OCI-M2 (cell line): ENCODE data around the gene CTBP2.

Source experiments
- DNase-seq: peaks from one replicate; lab custom pipeline; 2025; ENCODE audit not compliant: unreplicated experiment; lab: John Stamatoyannopoulos, UW

CTBP2 gene

DNA sequence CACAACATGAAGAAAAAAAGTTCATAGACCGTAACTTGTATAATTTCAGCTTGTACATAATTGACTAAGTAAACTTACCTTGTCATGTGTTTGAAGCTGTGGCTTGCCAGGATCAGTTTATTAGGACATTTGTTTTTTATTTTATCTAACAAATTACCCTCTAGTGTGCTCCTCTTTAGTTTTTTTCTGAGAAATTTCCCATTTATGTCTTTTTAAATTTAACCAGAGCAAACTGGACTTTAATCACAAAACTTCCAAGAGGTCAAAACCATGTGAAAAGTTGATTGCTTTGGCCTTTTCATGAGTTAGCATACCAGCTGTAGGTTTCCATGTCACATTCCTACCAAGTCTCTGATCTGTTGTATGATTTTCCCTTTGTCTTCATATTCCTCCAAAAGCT lies 176.0 kb downstream of the CTBP2 start:
- DNase-seq = no peak

DNA sequence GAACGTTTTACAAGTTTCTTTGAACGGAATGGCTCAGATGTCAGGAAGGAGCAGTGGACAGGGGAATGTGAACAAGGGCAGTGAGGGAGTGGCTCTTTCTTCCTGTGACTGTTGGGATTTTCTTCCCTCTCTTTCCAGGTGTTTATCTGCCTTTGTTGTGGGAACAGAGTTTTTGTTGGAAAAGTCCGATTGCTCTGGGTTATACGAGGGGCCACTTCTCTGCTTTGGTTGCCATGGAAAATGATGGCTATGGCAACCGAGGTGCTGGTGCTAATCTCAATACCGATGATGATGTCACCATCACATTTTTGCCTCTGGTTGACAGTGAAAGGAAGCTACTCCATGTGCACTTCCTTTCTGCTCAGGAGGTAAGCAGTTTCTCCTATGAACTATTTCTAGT lies 177.0 kb downstream of the CTBP2 start:
- no peak for DNase-seq

DNA sequence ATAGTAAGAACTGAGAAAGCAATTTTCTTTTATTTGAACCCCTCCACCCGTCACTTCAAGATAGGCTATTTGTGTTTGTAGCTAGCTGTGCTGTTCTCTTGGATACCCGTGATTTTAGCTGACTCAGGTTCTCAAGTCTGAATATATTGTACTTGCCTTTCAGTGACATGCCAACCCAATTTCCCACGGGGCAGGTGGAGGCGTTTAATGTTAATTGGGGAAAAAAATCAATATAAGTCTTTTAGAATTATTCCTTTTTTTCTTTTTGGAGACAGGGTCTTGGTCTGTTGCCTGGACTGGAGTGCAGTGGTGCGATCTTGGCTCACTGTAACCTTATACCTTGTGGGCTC lies 182.0 kb downstream of the CTBP2 start:
- no peak for DNase-seq

DNA sequence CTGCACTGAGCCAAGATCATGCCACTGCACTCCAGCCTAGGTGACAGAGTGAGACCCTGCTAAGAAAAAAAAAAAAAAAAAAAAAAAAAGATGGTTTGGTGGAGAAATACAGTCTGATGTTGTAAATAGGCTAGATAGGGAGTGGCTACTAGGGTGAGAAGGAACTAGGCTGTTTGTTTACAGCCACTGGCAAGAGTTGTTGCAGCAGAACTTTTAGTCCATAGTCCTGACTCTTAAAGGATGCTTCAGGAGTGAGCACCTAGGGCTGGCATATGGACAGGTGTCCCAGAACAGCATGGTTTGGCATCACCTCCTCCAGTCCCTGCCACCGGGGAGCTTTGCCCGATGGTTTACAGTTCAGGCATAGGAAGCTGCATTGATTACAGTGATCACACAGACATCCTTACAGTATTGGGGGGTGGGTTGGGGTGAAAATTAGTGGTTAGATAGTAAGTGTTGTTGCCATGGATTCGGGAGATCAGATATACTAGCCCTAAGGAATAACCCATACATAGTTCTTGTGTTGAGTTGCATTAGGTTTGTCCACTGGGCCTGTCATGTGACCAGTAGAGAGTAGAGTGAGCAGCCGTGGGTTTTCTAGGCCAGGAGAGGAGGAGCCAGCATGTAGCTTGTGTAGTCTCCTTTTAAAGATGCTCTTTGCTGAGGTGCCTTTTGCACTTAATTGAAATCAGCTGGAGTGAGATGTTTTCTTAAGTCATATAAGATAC lies 182.6 kb downstream of the CTBP2 start:
- DNase-seq = no peak

DNA sequence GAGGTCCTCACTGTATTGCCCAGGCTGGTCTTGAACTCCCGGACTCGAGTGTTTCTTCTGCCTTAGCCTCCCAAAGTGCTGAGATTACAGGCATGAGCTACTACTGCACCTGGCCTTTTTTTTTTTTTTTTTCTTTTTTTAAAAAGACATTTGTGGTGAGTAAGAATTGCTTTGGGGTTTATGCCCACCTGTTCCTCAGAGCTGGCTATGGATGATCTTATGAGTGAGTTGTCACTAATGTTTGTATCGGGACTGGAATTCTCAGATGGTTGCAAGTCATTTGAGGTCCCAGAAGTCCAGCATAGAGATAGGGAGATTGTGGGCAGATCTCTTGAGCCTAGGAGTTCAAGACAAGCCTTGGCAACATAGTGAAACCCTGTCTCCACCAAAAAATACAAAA lies 183.2 kb downstream of the CTBP2 start:
- DNase-seq = no peak

DNA sequence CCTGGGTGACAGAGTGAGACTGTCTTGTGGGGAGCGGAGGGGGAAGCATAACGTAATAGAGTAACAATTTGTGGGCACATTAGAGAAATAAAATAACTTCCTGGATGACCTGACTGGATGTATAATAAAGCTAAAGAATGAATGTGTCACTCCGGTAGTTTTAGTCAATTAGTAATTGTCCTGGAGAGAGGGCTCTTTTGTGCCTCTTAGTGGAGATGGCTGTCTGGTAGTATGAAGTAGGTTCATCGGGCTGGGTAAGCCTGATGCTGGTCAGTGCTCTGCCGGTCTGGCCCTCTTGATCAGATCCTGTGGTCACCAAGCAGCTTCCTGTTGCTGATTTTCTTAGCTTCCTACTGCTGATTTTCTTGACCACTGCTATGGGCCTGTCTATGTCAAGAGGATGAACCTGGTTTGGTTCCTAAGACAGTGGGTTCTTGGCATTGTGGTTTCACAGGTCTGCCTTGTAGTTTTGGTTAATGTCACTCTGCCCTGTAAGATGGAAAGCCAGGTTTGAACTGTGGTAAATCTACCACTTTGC lies 184.3 kb downstream of the CTBP2 start:
- DNase-seq = no peak

DNA sequence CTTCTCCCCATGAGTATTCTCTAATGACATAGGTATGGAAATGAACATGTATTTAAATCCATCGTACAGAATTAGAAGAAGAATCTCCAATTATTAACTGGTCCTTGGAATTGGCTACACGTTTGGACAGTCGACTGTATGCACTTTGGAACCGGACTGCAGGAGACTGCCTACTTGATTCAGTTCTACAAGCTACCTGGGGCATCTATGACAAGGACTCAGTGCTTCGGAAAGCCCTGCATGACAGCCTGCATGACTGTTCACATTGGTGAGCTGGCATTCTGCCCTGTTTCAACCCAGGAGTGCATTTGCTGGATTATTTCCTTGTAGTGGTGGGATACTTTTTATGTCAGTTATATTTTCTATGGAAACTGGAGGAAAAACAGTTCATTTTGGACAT lies 186.2 kb downstream of the CTBP2 start:
- no peak for DNase-seq

DNA sequence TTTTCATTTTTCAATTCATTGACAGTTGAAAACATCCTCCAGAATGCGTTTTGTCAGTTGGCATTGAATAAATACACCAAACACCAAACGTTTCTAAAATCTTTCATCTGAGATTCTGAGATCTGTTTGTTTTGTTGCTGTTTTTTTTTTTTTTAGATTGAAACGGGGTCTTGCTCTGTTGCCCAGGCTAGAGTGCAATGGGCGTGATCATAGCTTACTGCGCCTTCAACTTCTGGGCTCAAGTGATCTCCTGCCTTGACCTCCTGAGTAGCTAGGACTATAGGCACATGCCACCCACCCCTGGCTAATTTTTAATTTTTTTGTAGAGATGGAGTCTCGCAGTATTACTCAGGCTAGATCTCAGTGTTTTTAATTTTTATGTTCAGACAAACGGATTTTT lies 187.7 kb downstream of the CTBP2 start:
- DNase-seq = no peak

DNA sequence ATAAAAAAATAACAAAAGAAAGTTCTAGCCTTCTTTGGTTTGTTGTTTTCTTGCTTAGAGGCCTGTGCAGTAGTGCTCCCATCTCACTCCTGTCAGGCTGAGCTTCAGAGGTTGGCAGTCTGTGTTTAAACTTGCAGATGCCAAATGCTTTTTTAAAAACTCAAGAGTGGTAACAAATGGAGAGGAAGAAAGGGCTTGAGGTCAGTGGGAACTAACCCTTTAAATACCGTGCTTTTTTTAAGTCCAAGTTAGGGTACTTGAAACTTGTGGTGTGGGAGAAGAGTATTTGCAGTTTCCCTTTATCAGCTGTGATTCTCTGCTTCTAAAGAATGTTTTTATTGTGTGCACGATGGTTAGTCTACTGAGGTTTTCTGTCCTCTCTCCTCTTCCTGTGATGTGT lies 189.1 kb downstream of the CTBP2 start:
- DNase-seq = no peak

DNA sequence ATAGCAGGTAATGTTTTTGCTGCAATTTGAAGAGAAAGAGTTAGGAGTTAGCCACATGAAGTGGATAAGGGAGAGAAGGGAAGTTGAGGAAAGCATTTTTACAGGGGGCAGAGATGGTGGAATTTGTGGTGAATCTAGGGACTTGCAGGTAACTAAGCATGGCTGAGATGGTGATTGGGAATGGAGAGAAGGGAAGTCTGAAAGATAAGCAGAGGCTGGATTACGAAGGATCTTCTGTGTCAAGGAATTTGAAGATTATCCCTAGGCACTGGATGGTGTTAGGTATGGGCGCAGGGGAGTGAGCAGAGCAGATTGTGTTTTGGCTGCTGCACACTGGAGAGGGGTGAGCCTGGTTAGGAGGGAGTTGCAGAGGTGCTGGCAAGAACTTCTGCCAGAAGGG lies 193.1 kb downstream of the CTBP2 start:
- DNase-seq = no peak

DNA sequence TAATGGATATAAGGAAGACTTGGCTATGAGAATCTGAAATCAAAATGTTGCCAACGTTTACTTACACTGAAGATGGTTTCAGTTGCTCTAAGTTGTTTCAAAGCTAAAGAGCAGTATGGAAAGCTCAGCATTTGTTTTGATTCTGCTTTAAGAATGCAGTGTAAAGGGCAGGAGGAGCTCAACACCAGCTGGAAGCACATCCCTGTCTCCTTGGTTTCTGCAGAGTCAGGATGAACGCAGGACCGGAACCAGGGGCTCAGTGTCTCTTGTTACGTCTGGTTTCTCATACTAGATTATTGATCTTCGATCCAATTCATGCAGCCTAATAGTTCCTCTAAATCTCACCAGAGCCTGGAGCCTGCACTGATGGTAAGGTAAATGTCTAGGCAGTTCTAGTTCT lies 194.4 kb downstream of the CTBP2 start:
- no peak for DNase-seq

DNA sequence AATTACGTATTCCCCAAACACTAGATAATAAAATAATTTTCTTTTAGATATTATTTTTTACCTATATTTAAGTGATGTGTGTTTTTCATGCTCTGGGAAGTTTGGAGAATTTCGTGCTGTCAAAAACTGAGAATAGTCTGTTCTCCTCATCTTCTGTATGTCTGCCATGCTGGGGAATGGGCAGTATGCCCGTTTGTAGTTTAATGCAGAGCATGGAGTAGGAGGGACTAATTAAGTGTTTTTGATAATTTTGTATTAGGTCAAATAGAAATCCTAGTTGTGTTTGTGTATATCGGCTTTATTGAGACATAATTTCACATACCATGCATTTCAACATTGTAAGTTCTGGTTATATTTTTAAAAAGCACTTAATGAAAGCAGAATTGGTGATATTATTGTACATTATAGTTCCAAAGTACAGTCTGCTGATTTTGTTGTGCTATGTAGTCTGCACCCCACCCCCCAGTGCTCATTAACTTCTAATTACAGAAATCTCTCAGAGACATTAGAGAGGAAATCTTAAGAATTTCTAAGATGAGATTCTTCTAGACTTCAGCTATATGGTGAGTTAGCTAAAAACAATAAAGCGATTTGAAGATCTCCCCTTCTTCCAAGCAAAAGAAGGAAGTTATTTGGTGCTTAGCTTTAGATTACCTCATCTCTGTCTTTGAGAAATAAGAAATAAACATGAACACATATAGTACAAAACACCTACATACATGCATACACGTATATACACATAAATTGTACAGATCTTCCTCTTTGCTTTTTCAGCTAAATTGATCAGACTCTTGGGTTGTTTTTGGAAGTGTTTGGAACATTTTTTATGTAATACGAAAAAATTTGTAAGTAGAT lies 196.3 kb downstream of the CTBP2 start:
- no peak for DNase-seq

DNA sequence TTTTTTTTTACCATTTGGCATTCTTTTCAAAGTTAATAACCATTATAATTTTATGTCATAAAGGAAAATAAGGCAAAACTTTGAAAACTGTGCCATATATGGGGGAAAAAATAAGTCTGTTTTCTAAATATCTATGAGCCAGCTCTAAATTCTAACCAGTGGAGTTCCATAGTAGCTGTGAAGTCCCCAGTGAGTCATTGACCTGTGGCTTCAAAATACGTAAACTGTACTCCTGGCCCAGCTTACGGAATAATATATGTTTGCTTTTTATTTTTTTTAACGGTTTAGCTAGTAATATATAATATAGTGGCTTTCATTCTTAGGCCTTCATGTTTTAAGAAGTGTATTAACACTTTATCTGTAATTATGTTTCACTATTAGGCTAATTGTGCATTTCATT lies 197.9 kb downstream of the CTBP2 start:
- DNase-seq = no peak

DNA sequence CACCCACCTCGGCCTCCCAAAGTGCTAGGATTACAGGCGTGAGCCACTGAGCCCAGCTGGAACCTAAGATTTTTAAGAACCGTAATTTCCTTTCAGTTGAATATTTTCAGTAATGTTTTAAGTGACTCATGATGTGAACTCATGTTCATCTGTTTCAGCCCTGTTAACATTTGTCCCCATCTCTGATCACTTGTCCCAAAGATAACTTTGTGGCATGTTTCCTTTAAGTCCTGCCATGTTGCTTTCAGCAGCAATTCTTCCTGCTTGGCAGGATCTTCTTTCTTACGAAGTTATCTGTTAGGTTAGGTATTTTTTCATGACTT lies 199.2 kb downstream of the CTBP2 start:
- no peak for DNase-seq

DNA sequence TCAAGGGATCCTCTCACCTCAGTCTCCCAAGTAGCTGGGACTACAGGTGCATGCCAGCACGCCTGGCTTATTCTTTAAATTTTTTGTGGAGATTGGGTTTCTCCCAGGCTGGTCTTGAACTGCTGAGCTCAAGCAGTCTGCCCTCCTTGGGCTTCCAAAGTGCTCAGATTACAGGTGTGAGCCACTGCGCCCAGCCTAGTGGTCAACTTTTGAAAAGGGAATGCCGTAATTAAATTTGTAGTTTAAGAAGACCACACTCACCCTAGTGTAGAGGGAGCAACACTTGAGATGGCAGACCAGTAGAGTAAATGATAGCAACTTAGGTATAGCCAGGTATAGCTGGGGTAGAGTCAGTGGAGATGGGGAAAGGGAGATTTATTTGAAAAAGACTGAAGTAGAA lies 200.8 kb downstream of the CTBP2 start:
- no peak for DNase-seq

DNA sequence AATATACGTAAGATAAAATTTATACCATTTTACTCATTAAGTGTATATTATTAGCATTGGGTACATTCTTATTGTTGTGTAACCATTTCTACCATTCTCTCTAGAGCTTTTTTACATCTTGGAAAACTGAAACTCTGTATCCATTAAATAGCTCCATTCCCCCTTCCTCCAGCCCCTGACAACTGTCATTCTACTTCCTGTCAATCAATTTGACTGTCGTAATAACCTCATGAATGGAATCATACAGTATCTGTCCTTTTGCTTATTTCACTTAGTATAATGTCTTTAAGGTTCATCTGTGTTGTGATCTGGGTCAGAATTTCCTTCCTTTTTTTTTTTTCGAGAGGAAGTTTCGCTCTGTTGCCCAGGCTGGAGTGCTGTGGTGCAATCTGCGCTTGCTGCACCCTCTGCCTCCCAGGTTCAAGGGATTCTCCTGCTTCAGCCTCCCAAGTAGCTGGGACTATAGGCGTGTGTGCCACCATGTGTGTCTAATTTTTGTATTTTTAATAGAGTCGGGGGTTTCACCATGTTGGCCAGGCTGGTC lies 202.9 kb downstream of the CTBP2 start:
- DNase-seq = no peak

DNA sequence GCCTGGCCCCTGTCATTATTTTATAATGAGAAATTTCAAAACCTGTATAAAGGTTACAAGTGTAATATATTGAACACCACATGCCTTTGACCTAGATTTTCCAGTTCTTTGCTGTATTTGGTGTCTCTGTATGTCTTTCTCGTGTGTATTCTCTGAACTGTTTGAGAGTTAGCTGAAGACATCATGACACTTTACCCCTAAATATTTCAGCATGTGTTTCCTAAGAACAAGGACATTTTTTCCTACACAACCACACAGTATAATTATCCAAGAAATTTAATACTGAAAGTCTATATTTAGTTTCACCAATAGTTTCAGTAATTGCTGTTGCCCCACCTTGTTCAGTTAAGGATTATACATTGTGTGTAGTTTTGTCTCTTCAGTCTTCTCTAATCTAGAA lies 203.6 kb downstream of the CTBP2 start:
- DNase-seq = no peak

DNA sequence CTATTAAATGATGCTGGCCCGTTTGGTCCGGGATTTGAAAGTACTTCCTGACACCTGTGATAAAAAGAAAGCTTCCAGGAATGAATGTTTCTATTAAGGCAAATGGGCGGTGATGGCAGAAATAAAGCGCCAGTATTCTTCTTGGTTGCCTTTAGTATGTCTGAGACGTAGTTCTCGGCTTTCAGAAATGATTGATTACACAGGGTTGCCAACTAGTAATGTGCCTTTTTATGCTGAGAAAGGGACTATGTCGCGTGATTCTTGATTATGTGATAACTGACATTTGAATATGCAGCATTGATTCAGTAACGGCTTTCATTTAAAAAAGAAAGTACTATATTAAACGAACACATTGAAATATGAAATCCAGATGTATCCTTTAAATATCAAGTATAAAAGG lies 204.5 kb downstream of the CTBP2 start:
- no peak for DNase-seq

DNA sequence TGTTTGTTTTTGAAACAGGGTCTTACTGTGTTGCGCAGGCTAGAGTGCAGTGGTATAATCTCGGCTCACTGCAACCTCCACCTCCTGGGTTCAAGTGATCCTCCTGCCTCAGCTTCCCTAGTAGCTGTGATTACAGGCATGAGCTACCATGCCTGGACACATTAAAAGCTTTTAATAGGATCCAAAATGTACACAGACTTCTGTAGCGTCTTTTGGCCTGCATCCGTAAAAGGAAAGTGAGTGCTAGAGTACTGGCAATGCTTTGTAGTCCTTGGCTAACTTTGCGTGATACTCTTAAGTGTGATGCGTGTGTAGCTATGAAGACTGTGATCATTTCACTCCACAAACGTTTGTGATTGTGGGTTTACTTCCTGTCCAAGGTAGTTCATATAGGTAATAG lies 205.1 kb downstream of the CTBP2 start:
- no peak for DNase-seq

DNA sequence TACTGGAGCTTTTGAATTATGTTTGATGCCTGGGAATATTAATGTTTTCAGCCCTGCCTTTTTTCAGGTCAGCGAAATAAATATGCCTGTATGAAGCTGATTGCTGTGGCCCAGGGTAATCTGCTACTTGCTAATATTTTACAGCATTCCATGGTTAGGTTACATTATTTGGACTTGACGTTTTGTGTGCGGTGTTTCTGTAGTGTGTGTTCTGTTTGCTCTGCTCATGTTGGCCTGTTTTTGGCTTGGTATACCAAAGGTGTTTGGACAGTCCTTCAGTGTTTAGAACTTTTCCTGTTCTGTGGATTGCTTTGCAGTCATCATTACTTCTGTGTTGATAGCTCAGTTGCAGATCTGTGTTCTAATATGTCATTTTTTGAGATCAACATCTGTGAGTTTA lies 206.9 kb downstream of the CTBP2 start:
- no peak for DNase-seq

DNA sequence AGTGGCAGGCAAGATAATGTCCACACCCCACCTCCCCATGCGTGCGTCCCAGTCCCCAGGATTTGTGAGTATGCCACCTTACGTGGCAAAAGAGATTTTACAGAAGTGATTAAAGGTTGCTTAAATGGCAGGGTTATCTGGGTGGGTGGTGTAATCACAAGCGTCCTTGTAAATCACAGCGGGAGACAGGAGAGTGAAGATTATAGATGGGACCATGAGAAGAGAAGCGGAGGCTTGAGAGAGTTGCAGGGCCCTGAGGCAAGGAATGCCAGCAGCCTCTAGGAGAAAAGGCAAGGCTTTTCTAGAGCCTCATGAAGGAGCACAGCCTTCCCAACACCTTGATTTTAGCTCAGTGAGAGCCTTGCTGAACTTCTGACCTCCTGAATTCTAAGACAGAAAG lies 208.2 kb downstream of the CTBP2 start:
- no peak for DNase-seq

DNA sequence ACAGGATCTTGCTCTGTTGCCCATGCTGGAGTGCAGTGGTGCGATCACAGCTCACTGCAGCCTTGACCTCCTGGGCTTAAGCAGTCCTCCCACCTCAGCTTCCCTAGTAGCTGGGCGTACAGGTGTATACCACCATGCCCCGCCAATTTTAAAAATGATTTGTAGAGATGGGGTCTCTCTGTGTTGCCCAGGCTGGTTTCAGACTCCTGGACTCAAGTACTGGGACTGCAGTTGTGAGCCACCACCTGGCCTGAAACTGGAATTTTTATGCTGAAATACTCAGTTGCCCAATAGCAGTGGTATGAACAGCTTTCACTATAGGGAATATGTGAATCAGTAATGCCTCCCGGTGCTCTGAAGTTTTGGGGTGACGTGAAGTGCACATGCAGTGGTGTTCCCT lies 210.8 kb downstream of the CTBP2 start:
- DNase-seq = no peak
